ENCODE data around the gene CGB2.

DNA sequence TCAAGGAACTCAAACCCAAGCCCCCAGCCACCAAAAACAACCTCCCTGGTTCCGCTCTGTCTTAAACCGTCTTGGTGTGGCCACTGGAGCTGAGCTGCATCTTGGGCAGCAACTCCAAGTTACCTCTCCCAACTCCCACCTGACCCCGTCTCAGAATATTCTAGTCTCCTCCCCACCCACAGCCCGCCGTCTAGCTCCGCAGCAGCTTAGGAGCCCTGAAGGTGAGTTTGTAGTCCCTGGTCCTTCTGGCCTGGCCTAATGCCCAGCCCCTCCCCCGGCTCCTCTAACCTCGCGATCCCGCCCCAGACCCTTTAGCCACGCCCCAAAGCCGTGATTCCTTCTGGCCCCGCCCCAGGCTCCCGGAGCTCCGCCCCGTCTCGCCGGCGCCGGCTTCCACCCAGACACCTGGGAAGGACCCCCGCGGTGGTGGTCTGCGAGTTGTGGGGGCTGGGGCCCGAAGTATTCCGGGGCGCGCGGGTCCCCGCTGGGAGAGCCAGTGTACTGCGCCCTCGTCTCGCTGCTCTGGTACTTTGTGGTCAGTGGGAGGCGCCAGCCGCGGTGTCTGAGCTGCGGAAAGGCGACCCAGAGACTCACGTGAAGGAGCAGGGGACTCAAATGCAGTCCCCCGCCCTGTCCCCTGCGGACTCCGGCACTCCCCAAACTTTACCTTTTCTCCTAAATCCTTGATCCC is 12.3 kb upstream of the CGB2 start:
- TF ChIP-seq, protein P1, sequence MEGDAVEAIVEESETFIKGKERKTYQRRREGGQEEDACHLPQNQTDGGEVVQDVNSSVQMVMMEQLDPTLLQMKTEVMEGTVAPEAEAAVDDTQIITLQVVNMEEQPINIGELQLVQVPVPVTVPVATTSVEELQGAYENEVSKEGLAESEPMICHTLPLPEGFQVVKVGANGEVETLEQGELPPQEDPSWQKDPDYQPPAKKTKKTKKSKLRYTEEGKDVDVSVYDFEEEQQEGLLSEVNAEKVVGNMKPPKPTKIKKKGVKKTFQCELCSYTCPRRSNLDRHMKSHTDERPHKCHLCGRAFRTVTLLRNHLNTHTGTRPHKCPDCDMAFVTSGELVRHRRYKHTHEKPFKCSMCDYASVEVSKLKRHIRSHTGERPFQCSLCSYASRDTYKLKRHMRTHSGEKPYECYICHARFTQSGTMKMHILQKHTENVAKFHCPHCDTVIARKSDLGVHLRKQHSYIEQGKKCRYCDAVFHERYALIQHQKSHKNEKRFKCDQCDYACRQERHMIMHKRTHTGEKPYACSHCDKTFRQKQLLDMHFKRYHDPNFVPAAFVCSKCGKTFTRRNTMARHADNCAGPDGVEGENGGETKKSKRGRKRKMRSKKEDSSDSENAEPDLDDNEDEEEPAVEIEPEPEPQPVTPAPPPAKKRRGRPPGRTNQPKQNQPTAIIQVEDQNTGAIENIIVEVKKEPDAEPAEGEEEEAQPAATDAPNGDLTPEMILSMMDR (conservative IDR thresholded peaks at IDR 0.05 in 1 of 2, IDR thresholded peaks at IDR 0.05 in 1 of 2; ENCODE audit: extremely low read depth in 1 of 2, insufficient read depth in 1 of 2, low read depth in 1 of 2, low read length in 2 of 2): no peak
- TF ChIP-seq EZH2 (IDR thresholded peaks at IDR 0.05; ENCODE audit: borderline replicate concordance, low read length): no peak
